SK-N-SH (cell line): Measurements from ENCODE around the gene LRGUK. TPM values are rescaled to one million over a fixed set of nuclear protein-coding genes. Genes with fewer than 3 reads are reported as not detected.

Experiments
- CTCF ChIA-PET: fragments of 300-600, 350-600 bp; formaldehyde crosslinking; extraction: SDS; loops from one replicate; lab custom pipeline; 2021; lab: Yijun Ruan, JAX
- POLR2A ChIA-PET: fragments of 350-600 bp; sonication (Branson Sonifier 250); formaldehyde crosslinking; extraction: SDS; loops from one replicate; lab custom pipeline; 2020; ENCODE audit warnings: antibody characterized with exemption, inconsistent platforms; lab: Yijun Ruan, JAX
- DNase-seq: peaks from one replicate; pipeline ENCODE4 v3.0.0; 2012
- H2AFZ ChIP-seq: fragments of 200-600 bp; sonication (generic); 2 replicates; pipeline ENCODE4 v1.8.1; 2016; ENCODE audit warnings: antibody characterized with exemption, mild to moderate bottlenecking, low read depth
- H3F3A ChIP-seq: fragments of 200-600 bp; sonication (generic); replicated peaks from 2 replicates; pipeline ENCODE3; 2016; ENCODE audit warnings: antibody characterized with exemption, mild to moderate bottlenecking; ENCODE audit not compliant: insufficient read depth
- H3K27ac ChIP-seq, 2 experiments: fragments of 200-500 bp in 1 of 2; fragments of 200-600 bp in 1 of 2; sonication (Bioruptor generic) in 1 of 2; sonication (generic), shearing (Covaris generic) in 1 of 2; 2 replicates each; pipeline versions ENCODE4 v1.5.1 to v1.6.1; 2014 to 2016; ENCODE audit warnings: low read depth in 2 of 2, inconsistent platforms in 1 of 2, low read length in 1 of 2, mild to moderate bottlenecking in 1 of 2, mixed read lengths in 1 of 2
- H3K27me3 ChIP-seq: fragments of 200-600 bp; sonication (generic), shearing (Covaris generic); 2 replicates; pipeline ENCODE4 v1.6.1; 2016; ENCODE audit warnings: mixed run types; ENCODE audit not compliant: insufficient read depth
- H3K36me3 ChIP-seq, 2 experiments: fragments of 200-500 bp in 1 of 2; fragments of 200-600 bp in 1 of 2; sonication (Bioruptor generic) in 1 of 2; sonication (generic) in 1 of 2; replicated peaks in 1 of 2; 2 replicates each; pipeline versions ENCODE3 to v1.5.1; 2014 to 2016; ENCODE audit warnings: low read length in 1 of 2, mild to moderate bottlenecking in 1 of 2; ENCODE audit not compliant: insufficient read depth in 2 of 2, control insufficient read depth in 1 of 2
- H3K4me1 ChIP-seq, 2 experiments: fragments of 200-500 bp in 1 of 2; fragments of 200-600 bp in 1 of 2; sonication (Bioruptor generic) in 1 of 2; sonication (generic), shearing (Covaris generic) in 1 of 2; 2 replicates each; pipeline versions ENCODE4 v1.5.1 to v1.6.1; 2014 to 2016; ENCODE audit warnings: low read depth in 1 of 2, low read length in 1 of 2, mixed run types in 1 of 2; ENCODE audit not compliant: insufficient read depth in 2 of 2, control insufficient read depth in 1 of 2
- H3K4me2 ChIP-seq: fragments of 200-600 bp; sonication (generic), shearing (Covaris generic); 2 replicates; pipeline ENCODE4 v1.6.1; 2017; ENCODE audit warnings: mixed run types
- H3K4me3 ChIP-seq, 2 experiments: fragments of 200-500 bp in 1 of 2; fragments of 200-600 bp in 1 of 2; sonication (Bioruptor generic) in 1 of 2; sonication (generic), shearing (Covaris generic) in 1 of 2; 2 replicates each; pipeline versions ENCODE4 v1.5.1 to v1.8.1; 2014 to 2016; ENCODE audit warnings: low read depth in 2 of 2, inconsistent platforms in 1 of 2, low read length in 1 of 2, mild to moderate bottlenecking in 1 of 2, mixed read lengths in 1 of 2, moderate library complexity in 1 of 2
- H3K79me2 ChIP-seq: fragments of 200-600 bp; sonication (generic); 2 replicates; pipeline ENCODE4 v1.8.1; 2017; ENCODE audit warnings: mild to moderate bottlenecking; ENCODE audit not compliant: insufficient read depth
- H3K9ac ChIP-seq: fragments of 200-600 bp; sonication (generic); 2 replicates; pipeline ENCODE4 v1.6.1; 2017; ENCODE audit warnings: mixed run types
- H3K9me2 ChIP-seq: fragments of 200-600 bp; sonication (generic); 2 replicates; pipeline ENCODE4 v1.6.1; 2017; ENCODE audit warnings: mixed run types
- H3K9me3 ChIP-seq: fragments of 200-600 bp; sonication (generic); 2 replicates; pipeline ENCODE4 v1.6.1; 2017; ENCODE audit warnings: mixed run types, mild to moderate bottlenecking, moderate library complexity
- H4K20me1 ChIP-seq: fragments of 200-600 bp; sonication (generic); 2 replicates; pipeline ENCODE4 v1.6.1; 2017; ENCODE audit warnings: mild to moderate bottlenecking, mixed run types; ENCODE audit not compliant: insufficient read depth
- CHD2 ChIP-seq: fragments of 150-350 bp; IDR thresholded peaks from 2 replicates; pipeline ENCODE4 v1.6.1; 2018; ENCODE audit warnings: low read length; ENCODE audit not compliant: partially characterized antibody
- EZH2phosphoT487 ChIP-seq: fragments of 200-600 bp; sonication (generic); IDR thresholded peaks from 2 replicates; pipeline ENCODE4 v1.6.1; 2017; ENCODE audit warnings: low read depth, mixed run types, mild to moderate bottlenecking, antibody characterized with exemption, moderate library complexity, borderline replicate concordance
- FOSL2 ChIP-seq: IDR thresholded peaks from 2 replicates; pipeline ENCODE4 v1.4.0; 2012; ENCODE audit warnings: low read depth, mild to moderate bottlenecking, moderate library complexity, borderline replicate concordance
- FOXM1 ChIP-seq: IDR thresholded peaks from 2 replicates; pipeline ENCODE4 v1.4.0; 2012; ENCODE audit warnings: low read depth, mild to moderate bottlenecking
- GABPA ChIP-seq: IDR thresholded peaks from 2 replicates; pipeline ENCODE4 v1.4.0; 2012; ENCODE audit warnings: low read depth, mild to moderate bottlenecking
- GATA2 ChIP-seq: sonication (generic); formaldehyde crosslinking; IDR thresholded peaks from 2 replicates; pipeline ENCODE4 v1.5.0; 2020; ENCODE audit warnings: mild to moderate bottlenecking, missing genetic modification reagents
- JUND ChIP-seq: IDR thresholded peaks from 2 replicates; pipeline ENCODE4 v1.4.0; 2012
- NRF1 ChIP-seq: IDR thresholded peaks from 2 replicates; pipeline ENCODE4 v1.6.1; 2012; ENCODE audit warnings: low read depth, mild to moderate bottlenecking, low read length
- POLR2AphosphoS5 ChIP-seq: IDR thresholded peaks from 2 replicates; pipeline ENCODE4 v1.6.1; 2012; ENCODE audit warnings: low read depth, low read length
- RCOR1 ChIP-seq: fragments of 150-350 bp; IDR thresholded peaks from 2 replicates; pipeline ENCODE4 v1.6.1; 2017; ENCODE audit warnings: antibody characterized with exemption, low read length
- RFX5 ChIP-seq: IDR thresholded peaks from 2 replicates; pipeline ENCODE4 v1.6.1; 2012; ENCODE audit warnings: mild to moderate bottlenecking, improper control_type of control experiment, low read length
- TCF12 ChIP-seq: IDR thresholded peaks from 2 replicates; pipeline ENCODE4 v1.4.0; 2012
- YY1 ChIP-seq: IDR thresholded peaks from 2 replicates; pipeline ENCODE4 v1.4.0; 2012; ENCODE audit warnings: low read depth, mild to moderate bottlenecking
- WGBS: methylation state at CpG from one replicate; pipeline ENCODE4 v1.1.6; 2017; ENCODE audit warnings: low lambda C conversion rate; 5-methylcytosine and 5-hydroxymethylcytosine counted together
- polyA plus RNA-seq, 3 experiments: library from polyadenylated mRNA; depleted of rRNA; stranded (reverse); fragments of >200 nt; gene quantifications; 2 replicates each; pipeline ENCODE4 v1.2.3, GENCODE V29; 2012
- TF ChIP-seq, protein P1 (sequence below): fragments of 200-600 bp; sonication (generic); IDR thresholded peaks from 2 replicates; pipeline ENCODE4 v1.6.1; 2017; ENCODE audit warnings: antibody characterized with exemption, mild to moderate bottlenecking, moderate library complexity
- TF ChIP-seq, protein P2 (sequence below): IDR thresholded peaks from 2 replicates; pipeline ENCODE4 v1.4.0; 2012; ENCODE audit warnings: low read depth

Gene LRGUK
- polyA plus RNA-seq, 1 of the 3 experiments (the other 2 are of a cell fraction): 1.5 TPM

DNA sequence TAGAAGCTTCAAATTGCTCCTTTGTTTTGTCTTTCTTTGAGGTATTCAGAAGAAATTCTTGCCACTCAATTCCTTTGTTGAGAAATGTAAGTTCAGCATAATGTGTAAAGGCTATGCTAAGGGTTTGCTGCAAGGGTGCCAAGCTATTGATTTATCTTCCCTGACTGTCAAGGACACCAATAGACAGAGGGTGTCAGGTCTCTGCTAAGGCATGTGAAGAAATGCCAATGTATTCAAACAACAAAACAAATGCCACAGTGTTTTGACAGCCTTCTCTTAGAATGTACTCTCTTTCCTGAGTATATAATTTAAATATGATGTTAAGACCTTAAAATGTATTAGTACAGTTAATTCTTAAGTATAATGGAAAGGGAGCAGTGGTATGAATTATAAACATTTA lies 62.4 kb downstream of the LRGUK start (continued):
- TF ChIP-seq FOSL2 (no peak), JUND (no peak), NRF1 (no peak), POLR2AphosphoS5 (no peak), RCOR1 (no peak)

DNA sequence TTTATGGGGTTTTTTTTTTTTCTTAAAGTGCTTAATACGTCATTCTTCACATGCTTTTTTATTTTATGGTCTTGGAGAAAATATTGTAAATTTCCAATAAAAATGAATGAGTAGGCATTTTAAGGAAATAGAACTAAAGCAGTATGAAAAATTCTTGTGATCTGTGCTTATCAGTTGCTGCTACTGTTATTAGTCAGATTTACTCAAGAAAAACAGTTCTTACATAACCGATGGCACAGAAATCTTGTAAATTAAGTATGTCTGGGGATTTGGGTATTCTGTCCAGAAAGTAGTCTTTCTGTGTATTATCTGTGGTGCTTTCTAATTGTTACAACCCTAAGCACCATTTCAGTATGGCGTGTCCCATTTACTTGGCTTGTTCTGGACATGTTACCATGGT lies 64.7 kb downstream of the LRGUK start:
- Histone ChIP-seq H3K4me2 (no peak overlapping the region), H3K4me1 (peaks cover 0 to 10% of the 10 kb centered on the region in 2 experiments; a peak in 2 of 4 replicates), H2AFZ (no peak overlapping the region), H3K79me2 (no peaks in the 10 kb centered on the region), H3K4me3 (no peak overlapping the region), H3K27ac (no peak overlapping the region), H3K36me3 (no peaks in the 10 kb centered on the region), H3K9ac (no peak overlapping the region), H4K20me1 (no peaks in the 10 kb centered on the region), H3K27me3 (no peaks in the 10 kb centered on the region), H3K9me2 (no peaks in the 10 kb centered on the region), H3K9me3 (no peaks in the 10 kb centered on the region), H3F3A (no peaks in the 10 kb centered on the region)
- DNase-seq: no peak
- TF ChIP-seq YY1: no peak
- WGBS: 71% methylated on average over 3 of the region's 3 CpGs
- ChIA-PET POLR2A (no interaction called here), CTCF (no interaction called here)

DNA sequence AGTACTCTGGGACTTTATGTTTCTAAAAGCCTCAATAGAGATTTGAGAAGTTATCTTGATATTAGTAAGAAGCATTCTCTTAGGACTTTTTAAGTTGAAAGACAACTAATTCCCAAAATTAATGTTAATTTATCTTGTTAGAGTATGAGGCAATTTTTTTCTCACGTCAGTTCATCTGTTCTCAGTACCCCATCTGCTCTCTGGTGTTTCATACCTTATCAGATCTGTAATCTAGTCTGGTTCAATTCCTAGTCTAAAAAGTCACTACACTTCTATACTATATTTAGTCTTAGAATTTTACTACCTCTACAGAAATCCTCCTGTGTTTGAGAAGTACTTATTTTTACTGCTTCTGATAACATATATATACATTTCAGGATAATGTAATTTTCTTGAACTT lies 66.1 kb downstream of the LRGUK start:
- Histone ChIP-seq H3K27ac (peak overlapping the region in 1 of 2 experiments; percentile 24; a peak in 1 of 4 replicates), H3K27me3 (no peaks in the 10 kb centered on the region), H3K79me2 (no peaks in the 10 kb centered on the region), H4K20me1 (no peaks in the 10 kb centered on the region), H3K4me1 (peaks cover 0 to 10% of the 10 kb centered on the region in 2 experiments; a peak in 2 of 4 replicates), H3K36me3 (no peaks in the 10 kb centered on the region), H3K4me3 (no peak overlapping the region), H3K9ac (no peak overlapping the region), H2AFZ (no peak overlapping the region), H3K9me3 (no peaks in the 10 kb centered on the region), H3K9me2 (no peaks in the 10 kb centered on the region), H3F3A (no peaks in the 10 kb centered on the region), H3K4me2 (no peak overlapping the region)
- POLR2A ChIA-PET: no interaction called here
- CTCF ChIA-PET: no interaction called here
- DNase-seq: no peak
- 58% methylated on average over 1 of the region's 1 CpG for WGBS
- TF ChIP-seq RCOR1: no peak
- no peak for TF ChIP-seq POLR2AphosphoS5
- no peak for TF ChIP-seq RFX5
- 0 out of 2 replicates have a peak, but pooled peaks have one; percentile 10 for TF ChIP-seq GATA2 (CRISPR knock-in tag)

DNA sequence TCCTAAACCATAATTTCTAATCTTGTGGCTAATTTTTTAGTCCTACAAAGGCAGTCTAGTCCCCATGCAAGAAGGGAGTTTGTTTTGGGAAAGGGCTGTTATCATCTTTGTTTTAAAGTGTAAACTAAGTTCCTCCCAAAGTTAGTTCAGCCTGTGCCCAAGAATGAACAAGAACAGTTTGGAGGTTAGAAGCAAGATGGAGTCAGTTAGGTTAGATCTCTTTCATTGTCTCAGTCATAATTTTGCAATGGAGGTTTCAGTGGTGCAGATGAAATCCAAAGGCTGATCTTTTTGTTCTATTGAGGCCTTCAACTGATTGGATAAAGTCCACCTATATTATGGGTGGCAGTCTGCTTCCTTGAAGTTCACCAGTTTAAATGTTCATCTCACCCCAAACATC lies 68.1 kb downstream of the LRGUK start:
- TF ChIP-seq RCOR1 (no peak), FOXM1 (no peak), TCF12 (no peak), CHD2 (no peak), EZH2phosphoT487 (no peak), GABPA (no peak)
- TF ChIP-seq, protein P1, sequence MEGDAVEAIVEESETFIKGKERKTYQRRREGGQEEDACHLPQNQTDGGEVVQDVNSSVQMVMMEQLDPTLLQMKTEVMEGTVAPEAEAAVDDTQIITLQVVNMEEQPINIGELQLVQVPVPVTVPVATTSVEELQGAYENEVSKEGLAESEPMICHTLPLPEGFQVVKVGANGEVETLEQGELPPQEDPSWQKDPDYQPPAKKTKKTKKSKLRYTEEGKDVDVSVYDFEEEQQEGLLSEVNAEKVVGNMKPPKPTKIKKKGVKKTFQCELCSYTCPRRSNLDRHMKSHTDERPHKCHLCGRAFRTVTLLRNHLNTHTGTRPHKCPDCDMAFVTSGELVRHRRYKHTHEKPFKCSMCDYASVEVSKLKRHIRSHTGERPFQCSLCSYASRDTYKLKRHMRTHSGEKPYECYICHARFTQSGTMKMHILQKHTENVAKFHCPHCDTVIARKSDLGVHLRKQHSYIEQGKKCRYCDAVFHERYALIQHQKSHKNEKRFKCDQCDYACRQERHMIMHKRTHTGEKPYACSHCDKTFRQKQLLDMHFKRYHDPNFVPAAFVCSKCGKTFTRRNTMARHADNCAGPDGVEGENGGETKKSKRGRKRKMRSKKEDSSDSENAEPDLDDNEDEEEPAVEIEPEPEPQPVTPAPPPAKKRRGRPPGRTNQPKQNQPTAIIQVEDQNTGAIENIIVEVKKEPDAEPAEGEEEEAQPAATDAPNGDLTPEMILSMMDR: no peak
- TF ChIP-seq, protein P2, sequence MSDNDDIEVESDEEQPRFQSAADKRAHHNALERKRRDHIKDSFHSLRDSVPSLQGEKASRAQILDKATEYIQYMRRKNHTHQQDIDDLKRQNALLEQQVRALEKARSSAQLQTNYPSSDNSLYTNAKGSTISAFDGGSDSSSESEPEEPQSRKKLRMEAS: no peak
- Histone ChIP-seq H3K4me1 (peaks cover 0 to 10% of the 10 kb centered on the region in 2 experiments; a peak in 2 of 4 replicates), H3K9ac (no peak overlapping the region), H3K27me3 (no peaks in the 10 kb centered on the region), H3K79me2 (no peaks in the 10 kb centered on the region), H3K36me3 (no peaks in the 10 kb centered on the region), H2AFZ (no peak overlapping the region), H3F3A (no peaks in the 10 kb centered on the region), H3K9me2 (no peaks in the 10 kb centered on the region), H4K20me1 (no peaks in the 10 kb centered on the region), H3K9me3 (no peaks in the 10 kb centered on the region), H3K4me2 (no peak overlapping the region), H3K4me3 (no peak overlapping the region), H3K27ac (peak overlapping the region in 1 of 2 experiments; percentile 82; a peak in 1 of 4 replicates)
- no peak for DNase-seq
- CTCF ChIA-PET: no interaction called here
- POLR2A ChIA-PET: no interaction called here
